Measurements from ENCODE around the gene PIK3R2.

- TF ChIP-seq EZH2phosphoT487 (IDR thresholded peaks at IDR 0.05; ENCODE audit: borderline replicate concordance, low read depth, low read length), result no peak
- no peak for TF ChIP-seq CTCF (conservative IDR thresholded peaks at IDR 0.05; ENCODE audit: low read length)
Measured at GRCh38 chr19:18140473-18140872, 12.5 kb upstream of the PIK3R2 start.

Measured in OCI-LY7 (cell line).